ENCODE results near the gene MARS1.

Gene MARS1

DNA sequence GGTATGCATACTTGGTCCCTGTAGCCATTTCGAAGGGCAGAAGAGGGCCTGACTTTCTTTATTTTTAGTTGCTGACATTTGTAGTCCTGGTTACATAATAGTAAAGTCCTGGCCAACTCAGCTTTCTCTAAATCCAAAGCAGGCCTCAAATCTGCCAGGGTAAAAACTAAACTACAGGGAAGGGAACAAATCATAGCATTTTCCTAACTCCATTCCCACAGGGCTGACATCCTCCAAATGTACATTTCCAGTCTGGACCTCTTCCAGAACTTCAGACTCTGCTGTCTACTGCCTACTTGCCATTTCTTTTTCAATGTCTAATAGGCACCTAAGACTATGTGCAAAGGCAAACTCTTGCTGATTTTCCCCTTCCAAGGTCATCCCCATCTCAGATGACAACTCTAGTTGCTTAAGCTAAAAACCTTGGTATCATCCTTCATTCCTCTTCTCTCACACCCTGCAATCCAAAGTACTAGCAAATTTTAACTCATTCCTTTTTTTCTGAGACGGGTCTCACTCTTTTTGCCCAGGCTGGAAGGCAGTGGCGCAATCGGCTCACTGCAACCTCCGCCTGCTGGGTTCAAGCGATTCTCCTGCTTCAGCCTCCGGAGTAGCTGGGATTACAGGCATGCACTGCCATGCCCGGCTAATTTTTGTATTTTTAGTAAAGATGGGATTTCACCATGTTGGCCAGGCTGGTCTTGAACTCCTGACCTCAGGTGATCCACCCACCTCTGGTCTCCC lies 30.5 kb downstream of the MARS1 start:
- no peak for DNase-seq (ENCODE audit: low read depth)

DNA sequence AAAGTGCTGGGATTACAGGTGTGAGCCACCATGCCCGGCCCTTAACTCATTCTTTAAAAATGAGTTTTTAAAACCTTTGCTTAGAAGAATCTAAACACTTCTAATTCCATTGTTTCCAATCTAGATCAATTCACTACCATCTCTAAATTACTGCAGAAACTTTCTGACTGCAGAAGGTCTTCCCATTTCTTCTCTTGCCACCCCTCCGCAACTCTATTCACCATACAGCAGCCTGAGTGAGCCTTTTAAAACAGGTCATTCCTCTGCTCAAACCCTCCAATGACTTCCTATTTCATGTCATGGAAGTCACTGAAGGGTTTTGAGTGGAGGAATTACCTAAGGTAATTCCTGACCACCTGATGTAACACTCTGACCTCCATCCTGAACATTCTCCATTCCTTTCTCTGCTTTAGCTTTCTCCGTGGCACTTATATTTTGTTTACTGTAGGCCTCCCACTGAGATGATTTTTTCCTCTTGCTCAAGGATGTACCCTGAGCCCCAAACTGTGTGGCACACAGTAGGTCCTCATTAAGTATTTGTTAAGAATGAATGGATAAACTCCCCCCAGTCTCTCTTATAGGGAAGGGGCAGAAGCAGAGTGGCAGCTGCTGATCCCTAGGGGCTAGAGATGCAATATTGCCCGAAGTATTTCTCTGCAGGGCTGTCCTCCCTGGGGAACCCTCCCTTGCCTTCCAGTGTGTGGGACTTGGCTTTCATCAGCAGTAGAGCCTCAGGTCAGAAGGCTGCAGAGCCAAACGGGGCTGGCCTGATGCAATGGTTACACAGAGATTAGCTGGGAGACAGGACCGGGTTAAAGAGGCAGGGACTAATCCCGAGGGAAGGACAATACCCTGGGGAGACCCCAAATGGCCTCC lies 31.3 kb downstream of the MARS1 start:
- DNase-seq (ENCODE audit: low read depth): no peak

DNA sequence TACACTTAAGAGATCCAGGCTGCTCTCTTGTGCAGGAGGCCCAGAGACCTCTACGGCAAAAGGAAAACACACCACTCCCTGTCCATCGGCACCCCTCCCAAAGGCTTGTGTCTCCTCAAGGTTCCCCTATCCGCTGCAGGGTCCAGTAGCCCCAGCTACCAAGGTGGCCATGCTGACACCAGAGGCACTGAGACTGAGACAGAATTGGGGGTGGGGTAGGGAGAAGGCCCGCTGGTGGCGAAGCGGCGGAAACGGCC lies 31.9 kb downstream of the MARS1 start:
- no peak for DNase-seq (ENCODE audit: low read depth)

DNA sequence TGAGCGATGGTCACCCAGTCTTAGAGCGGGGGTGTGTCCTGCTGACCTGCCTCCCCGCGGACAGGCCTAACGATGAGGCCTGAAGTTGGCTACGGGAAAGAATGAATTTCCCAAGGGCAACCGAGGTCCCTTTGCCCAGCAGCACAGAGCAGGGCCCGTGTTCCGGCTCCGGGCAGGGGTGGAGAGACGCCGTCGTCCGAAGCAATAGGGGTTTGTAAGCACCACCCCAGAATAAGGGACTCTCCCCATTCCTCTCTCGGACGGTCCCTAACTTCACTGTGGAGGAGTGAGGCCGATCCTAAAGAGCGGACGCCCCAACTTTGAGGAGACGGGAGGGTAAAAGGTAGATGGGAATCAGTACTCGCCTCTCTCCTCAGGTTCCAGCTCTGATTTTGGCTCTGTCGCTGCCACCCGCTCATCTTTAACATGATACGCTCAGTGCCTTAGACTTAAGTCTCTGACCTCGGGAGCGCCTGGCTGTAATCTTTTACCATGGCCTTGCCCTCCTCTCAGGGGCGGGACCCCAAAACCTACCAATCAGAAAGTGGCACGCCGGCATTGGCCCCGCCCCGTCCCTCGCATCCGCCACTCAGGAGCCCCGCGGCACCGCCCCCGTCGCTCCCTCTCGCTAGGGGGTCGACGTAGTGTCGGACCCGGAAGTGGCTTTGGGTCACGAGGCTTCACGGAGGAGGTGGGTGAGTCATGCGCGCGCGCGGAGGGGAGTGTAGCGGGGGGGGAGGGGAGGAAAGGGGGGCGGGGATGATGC lies 32.4 kb downstream of the MARS1 start, which contains the start of gene DDIT3:
Gene DDIT3 (minus strand): TSS at position 462 of the 766 bp plus-strand sequence. CDS start 3,108 bp downstream, outside the sequence.
- peak; percentile 100 for DNase-seq (ENCODE audit: low read depth)

DNA sequence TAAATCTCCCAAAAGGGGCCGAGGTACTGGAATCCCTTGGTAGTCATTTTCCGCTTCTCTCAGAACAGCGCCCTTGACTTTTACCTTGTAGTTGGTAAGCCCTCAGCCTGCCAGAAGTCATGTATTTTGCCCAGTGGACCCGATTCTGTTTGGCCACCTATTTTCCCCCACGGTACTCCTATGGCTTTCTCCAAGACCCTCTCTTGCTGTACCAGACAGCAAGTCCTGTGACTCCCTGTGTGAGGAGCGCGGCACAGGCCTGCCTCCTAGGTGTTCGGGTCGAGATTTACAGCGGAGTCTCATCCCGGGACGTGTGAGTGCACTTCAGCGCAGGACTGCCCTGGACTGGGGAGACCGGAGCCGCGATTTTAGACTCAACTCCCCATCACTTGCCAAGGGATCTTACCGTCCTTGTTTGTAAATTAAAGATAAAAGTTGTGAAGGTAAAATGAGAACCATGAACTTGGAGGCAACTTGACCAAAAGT lies 33.7 kb downstream of the MARS1 start:
- no peak for DNase-seq (ENCODE audit: low read depth)

DNA sequence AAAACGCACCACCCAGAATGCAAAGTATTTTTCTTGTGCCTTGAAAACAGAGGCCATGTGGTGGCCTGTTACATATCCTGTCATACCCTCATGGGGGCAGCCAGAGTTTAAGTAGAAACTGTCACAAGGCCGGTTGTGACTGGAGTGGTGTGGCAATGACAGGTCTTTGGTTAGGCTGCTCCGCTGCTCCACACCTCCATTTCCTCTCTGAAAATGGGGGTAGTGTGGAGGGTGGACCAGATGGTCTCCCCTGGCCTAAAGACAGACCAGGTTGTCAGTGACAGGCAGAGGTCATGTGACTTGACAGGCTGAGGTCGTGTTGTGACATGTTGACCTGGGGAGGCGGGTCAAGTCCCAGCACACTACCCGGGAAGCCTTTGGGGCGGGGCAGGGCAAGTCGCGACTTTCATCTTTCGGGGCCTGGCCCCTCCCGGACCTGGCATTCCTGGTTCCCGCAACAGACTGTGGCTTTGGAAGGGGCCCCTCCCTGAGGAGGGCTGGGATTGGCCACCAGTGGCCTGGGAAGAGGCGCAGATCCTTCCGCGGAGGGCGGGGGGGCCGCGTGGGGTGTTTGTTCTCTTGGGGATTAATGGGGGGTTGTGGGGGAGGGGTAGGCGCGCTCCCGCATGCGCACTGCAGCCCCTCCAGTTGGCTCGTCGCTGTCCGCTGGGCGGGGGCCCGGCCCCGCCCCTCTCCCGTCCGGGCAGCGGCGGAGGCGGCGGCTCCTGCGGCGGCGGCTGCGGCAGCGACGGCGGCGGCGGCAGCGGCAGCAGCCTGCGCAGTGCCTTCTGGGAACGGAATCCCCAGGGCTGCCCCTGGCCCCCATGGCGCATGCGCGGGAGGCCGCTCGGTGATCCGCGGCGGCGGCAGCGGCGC lies 34.4 kb downstream of the MARS1 start, which contains the start of gene MBD6:
Gene MBD6 (plus strand): TSS at position 814 of the 876 bp plus-strand sequence. CDS start 1,480 bp downstream, outside the sequence.
- peak; percentile 89 for DNase-seq (ENCODE audit: low read depth)

DNA sequence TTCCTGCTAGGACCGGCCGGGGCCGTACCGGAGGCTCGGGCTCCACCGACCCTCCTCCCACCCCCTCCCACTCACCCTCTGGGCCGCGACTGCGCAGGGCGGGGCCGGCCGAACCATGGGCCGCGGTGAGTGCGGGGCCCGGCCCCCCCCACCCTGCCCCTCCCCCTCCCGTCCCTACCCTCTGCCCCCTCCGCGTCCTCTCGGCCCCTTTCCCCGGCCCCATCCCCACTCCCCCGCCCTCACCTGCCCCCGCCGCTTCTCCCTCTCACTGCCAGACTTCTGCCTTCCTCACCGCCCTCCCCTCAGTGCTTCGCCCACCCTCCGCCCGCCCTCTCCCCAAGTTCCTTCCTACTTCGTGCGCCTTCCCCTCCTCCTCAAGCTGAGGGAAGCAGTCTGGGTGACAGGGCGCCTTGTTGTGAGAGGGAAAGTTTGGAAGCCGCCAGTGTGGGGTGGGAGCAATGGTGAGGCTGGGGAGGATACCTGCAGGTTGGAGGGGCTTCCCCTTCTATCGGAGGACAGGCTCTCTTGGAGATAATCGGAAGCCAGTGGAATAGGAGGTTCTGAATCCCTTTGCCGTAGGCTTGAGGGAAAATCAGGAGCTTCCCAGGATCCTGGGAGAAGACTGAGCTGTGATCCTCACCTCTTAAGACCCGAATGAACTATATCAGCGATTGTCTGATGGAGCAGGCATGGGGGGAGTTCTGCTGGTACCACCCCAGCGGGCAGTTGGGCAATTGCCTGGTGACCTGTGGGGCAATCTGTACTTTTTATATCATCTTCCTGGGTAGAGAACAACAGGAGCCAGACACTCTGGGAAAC lies 35.2 kb downstream of the MARS1 start:
- DNase-seq (ENCODE audit: low read depth): no peak

DNA sequence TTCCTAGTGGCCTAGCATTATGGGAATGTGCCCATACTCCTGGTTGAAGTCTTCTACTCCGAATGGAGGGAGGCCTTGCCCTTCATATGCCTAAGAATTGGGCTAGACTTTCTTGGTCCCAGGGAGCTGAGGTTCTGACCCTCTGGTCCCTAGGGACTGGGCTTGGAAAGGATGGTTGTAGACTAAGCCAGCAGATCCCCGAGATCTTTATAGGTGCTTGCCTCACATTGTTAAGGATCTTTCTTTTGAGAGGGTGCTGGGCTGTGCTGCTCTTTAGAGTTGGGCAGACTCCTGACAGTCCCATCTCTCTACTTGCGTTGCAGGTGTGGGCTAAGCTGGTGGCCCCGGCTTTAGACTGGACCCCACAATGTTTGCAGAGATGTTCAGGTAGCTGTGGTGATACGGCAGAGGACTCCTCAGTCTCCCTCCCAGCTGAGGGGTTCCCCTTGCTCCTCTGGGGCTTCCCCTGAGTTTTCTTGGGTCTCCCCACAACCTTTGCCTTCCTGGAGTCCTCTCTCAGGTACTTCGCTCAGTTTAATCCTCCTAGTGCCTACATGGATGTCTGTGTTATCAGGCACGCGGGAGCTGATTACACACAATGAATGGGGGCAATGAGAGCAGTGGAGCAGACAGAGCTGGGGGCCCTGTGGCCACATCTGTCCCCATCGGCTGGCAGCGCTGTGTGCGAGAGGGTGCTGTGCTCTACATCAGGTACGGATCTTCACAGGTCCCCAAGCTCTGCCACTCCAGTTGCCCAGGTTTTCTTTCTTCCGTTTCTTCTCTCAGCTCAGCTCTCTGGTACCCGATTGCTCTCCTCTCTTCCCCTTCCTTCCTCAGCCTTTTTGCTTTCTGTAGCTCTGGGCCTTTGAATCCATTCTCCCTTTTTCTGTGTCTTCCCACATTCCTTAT lies 36.1 kb downstream of the MARS1 start:
- DNase-seq (ENCODE audit: low read depth): no peak

DNA sequence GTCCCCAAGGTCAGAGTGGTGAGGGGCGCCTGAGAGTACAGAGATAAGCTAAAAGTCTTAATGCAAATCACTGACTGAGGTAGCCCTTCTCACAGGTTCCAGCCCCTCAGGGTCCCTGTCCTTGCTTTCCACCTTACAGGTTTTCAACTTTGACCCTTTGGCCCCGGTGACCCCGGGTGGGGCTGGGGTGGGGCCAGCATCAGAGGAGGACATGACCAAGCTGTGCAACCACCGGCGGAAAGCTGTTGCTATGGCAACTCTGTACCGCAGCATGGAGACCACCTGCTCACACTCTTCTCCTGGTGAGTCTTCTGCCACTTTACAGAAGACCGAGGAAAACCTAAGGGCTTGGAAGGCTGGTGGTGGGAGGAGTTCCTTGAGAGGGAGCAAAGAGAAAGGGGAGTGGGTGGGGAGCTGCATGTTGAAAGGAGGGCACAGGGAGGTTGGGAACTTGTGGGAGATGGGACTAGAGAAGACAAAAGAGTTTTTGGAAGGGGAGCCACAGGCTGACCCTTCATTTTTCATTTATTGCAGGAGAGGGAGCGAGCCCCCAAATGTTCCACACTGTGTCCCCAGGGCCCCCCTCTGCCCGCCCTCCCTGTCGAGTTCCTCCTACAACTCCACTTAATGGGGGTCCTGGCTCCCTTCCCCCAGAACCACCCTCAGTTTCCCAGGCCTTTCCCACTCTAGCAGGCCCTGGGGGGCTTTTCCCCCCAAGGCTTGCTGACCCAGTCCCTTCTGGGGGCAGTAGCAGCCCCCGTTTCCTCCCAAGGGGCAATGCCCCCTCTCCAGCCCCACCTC lies 37.1 kb downstream of the MARS1 start:
- no peak for DNase-seq (ENCODE audit: low read depth)

DNA sequence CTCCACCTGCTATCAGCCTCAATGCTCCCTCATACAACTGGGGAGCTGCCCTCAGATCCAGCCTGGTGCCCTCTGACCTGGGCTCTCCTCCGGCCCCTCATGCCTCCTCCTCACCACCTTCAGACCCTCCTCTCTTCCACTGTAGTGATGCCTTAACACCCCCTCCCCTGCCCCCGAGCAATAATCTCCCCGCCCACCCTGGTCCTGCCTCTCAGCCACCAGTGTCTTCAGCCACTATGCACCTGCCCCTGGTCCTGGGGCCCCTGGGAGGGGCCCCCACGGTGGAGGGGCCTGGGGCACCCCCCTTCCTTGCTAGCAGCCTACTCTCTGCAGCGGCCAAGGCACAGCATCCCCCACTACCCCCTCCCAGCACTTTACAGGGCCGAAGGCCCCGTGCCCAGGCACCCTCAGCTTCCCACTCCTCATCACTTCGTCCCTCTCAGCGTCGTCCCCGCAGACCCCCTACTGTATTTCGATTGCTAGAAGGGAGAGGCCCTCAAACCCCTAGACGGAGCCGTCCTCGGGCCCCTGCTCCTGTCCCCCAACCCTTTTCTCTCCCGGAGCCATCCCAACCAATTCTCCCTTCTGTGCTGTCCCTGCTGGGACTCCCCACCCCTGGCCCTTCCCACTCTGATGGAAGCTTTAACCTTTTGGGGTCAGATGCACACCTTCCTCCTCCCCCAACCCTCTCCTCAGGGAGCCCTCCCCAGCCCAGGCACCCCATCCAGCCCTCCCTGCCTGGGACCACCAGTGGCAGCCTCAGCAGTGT lies 37.9 kb downstream of the MARS1 start:
- no peak for DNase-seq (ENCODE audit: low read depth)

DNA sequence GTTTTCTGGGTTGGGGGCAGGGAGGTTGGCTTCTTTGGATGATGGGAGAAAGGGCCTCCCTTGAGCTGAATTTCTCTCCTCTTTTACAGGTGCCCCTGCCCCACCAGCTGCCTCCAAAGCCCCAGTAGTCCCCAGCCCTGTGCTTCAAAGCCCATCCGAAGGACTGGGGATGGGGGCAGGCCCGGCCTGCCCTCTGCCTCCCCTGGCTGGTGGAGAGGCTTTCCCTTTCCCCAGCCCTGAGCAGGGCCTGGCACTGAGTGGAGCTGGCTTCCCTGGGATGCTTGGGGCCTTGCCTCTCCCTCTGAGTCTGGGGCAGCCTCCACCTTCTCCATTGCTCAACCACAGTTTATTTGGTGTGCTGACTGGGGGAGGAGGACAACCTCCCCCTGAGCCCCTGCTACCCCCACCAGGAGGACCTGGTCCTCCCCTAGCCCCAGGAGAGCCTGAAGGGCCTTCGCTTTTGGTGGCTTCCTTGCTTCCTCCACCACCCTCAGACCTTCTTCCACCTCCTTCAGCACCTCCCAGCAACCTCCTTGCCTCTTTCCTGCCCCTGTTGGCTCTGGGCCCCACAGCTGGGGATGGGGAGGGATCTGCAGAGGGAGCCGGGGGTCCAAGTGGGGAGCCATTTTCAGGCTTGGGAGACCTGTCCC lies 38.7 kb downstream of the MARS1 start:
- no peak for DNase-seq (ENCODE audit: low read depth)

DNA sequence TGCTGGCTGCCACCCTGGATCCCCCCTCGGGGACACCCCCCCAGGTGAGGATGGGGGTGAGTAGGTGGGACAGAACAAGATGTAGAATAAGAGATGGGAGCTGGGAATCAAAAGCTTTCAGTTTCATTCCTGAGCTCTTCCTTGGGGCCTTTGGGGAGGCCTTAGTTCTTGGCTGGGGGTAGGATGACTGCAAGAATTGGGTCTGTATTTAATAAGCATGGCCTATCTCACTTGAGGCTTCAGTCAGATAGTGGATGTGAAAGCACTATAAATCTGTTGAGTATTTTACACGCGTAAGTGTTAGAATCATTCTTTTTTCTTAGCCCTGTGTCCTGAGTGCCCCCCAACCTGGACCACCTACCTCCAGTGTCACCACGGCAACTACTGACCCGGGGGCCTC lies 39.3 kb downstream of the MARS1 start:
- DNase-seq (ENCODE audit: low read depth): no peak

DNA sequence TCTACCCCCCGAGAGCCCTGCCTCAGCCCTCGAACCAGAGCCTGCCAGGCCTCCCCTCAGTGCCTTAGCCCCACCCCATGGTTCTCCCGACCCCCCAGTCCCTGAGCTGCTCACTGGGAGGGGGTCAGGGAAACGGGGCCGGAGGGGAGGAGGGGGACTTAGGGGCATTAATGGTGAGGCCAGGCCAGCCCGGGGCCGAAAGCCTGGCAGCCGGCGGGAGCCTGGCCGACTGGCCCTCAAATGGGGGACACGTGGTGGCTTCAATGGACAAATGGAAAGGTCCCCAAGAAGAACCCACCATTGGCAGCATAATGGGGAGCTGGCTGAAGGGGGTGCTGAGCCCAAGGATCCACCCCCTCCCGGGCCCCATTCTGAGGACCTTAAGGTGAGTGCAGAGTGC lies 40.3 kb downstream of the MARS1 start:
- no peak for DNase-seq (ENCODE audit: low read depth)

DNA sequence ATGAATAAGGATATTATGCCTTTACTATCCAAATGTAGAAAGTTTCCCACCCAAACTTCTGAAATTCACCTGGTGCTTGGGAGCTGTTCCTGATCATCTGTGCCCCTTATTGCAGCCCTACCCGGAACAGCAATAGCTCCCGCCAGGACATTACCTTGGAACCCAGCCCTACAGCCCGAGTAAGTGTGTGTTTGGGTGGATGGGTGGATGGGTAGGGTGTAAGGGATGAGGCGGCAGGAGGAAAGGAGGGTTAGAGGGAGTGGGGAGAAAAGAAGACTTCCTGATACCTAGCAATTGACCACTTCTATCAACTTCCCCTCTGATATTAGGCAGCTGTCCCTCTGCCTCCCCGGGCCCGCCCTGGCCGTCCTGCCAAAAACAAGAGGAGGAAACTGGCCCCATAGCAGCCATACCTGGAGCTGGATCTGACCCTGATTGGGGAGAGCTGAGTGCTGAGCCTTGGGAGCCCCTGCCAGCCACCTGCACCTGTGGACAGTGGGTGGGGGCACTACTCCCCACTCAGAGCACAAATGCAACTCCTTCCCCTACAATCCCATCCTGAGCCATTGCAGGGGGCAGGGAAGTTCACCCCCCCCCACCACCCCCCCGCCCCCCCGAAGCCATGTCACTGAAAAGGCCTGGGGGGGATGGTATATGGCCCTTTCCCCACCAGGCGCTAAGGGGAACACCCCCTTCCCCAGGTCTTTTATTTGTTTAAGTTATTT lies 41.1 kb downstream of the MARS1 start:
- no peak for DNase-seq (ENCODE audit: low read depth)

DNA sequence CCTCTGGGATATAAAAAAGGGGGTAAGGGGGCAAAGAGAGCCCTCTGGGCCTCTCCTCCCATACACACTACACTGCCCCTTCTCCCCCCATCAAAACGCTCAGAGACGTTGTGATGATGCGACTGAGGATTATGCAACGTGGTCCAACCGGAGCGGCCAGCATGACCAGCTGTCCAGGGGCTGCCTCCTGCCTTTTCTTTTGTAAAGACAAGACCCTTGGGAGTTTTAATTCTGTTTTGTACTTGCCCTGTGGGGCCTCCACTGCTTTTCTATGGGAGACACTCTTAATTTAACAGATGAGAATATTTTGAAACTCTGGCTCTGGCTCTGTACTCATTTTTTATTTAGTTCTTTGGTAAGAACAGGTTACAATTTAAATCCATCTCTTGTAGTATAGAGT lies 42.0 kb downstream of the MARS1 start:
- no peak for DNase-seq (ENCODE audit: low read depth)

DNA sequence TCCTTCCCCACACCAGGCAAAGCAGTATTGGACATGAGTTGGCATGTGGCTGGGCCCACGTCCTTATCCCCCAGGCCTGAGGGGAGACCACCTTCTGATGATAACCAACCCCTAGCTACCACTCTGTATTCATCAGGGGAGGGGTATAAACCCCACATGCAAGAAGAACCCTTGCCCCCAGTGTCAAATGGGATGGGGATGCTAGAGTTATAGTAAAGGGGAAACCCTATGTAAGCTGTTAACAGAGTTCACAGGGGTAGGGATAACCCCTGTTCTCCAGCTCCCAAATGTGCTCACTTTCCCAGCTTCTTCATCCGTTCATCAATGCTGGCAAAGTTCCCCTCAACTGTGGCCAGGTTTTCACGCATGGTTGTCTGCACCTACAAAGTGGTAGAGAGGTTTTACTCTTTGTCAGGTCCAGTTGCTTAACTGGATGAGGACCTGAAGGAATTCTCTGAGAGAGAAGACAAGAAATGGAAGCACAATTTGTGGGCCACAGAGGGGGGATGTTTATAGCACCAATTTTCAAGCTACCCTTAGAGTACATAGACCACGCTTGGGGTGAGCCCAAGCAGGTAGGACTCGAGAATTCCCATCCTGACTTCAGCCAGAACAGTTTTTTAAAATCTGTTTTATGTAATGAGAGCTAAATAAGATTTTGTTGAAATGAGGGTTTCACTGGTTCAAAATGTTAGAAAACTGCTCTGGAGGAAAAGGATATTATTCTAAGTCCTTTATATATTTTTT lies 42.7 kb downstream of the MARS1 start:
- no peak for DNase-seq (ENCODE audit: low read depth)
